Upper lobe of left lung (tissue), 4 donors: Measurements from ENCODE around the gene PLPPR2.

ENCODE experiments used
- POLR2A ChIP-seq, 4 donors: fragments of 450-650 bp; IDR thresholded peaks; one replicate each; pipeline ENCODE4 v1.5.1; 2016 to 2017; ENCODE audit warnings: antibody characterized with exemption in 4 of 4, mild to moderate bottlenecking in 2 of 4
- TF ChIP-seq, protein P1 (sequence below), 6 experiments: fragments of 450-650 bp in 4 of 6; fragments of 200-600 bp in 2 of 6; sonication (generic) in 2 of 6; IDR thresholded peaks; one replicate each; pipeline ENCODE4 v1.5.1; 2016 to 2019; ENCODE audit warnings: antibody characterized with exemption in 6 of 6

DNA sequence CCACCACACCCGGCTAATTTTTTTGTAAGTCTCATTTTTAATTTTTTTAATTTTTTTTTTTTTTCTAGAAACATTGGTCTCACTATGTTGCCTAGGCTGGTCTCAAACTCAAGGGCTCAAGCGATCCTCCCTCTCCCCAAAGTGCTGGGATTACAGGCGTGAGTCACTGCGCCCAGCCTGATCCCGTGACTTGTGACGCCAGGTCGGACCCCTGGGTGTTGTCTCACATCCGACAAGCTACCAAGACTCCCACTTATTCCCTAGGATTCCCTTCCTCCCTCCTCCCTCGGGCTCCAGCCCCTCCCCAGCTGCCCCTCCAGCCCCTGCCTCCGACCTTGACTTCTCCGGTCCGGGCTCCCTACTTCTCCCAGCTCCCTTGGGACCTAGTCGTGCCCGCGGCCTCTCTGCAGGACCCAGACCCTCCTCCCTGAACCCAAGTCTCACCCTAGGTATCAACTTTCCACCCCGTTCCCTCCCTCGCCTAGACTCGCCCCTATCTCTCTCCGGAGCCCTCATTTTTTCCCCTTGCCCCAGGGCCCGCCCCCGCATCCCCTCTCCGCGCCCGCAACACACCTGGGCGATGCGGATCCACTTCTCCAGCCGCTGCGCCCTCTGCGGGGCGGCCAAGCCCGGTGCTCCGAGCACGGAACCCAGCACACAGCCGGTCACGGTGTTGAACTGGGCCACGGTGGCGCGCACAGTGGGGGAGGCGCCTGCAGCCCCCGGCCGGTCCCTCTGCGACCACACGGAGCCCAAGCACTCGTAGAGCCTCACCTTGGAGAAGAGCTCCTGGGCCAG is 50.8 kb downstream of the PLPPR2 start:
- TF ChIP-seq, protein P1, sequence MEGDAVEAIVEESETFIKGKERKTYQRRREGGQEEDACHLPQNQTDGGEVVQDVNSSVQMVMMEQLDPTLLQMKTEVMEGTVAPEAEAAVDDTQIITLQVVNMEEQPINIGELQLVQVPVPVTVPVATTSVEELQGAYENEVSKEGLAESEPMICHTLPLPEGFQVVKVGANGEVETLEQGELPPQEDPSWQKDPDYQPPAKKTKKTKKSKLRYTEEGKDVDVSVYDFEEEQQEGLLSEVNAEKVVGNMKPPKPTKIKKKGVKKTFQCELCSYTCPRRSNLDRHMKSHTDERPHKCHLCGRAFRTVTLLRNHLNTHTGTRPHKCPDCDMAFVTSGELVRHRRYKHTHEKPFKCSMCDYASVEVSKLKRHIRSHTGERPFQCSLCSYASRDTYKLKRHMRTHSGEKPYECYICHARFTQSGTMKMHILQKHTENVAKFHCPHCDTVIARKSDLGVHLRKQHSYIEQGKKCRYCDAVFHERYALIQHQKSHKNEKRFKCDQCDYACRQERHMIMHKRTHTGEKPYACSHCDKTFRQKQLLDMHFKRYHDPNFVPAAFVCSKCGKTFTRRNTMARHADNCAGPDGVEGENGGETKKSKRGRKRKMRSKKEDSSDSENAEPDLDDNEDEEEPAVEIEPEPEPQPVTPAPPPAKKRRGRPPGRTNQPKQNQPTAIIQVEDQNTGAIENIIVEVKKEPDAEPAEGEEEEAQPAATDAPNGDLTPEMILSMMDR (IDR thresholded peaks at IDR 0.05), result no peak
- no peak for TF ChIP-seq POLR2A (IDR thresholded peaks at IDR 0.05)
